Measurements from ENCODE around the gene UCN2.

- TF ChIP-seq EZH2phosphoT487 (IDR thresholded peaks at IDR 0.05; ENCODE audit: borderline replicate concordance) (no peak), CTCF (conservative IDR thresholded peaks at IDR 0.05; ENCODE audit: low read length) (no peak)
Measured at GRCh38 chr3:48595526-48596121, 32.0 kb upstream of the UCN2 start.
